Neural progenitor cell (in vitro differentiated cells): ENCODE measurements around the gene RELB. TPM values are rescaled to one million over a fixed set of nuclear protein-coding genes. Genes with fewer than 3 reads are reported as not detected.

ENCODE experiments used
- DNase-seq: peaks from one replicate; pipeline ENCODE4 v3.0.0-alpha.2; 2016; ENCODE audit warnings: low spot score
- H2AFZ ChIP-seq: fragments of 200-600 bp; sonication (generic); replicated peaks from 2 replicates; pipeline ENCODE4 v1.6.1; 2016; ENCODE audit warnings: antibody characterized with exemption
- H3F3A ChIP-seq: fragments of 200-600 bp; sonication (generic); 2 replicates; pipeline ENCODE4 v1.6.1; 2016; ENCODE audit warnings: antibody characterized with exemption, low read depth
- H3K27ac ChIP-seq: fragments of 200-600 bp; sonication (generic); 2 replicates; pipeline ENCODE4 v1.5.1; 2016; ENCODE audit warnings: mild to moderate bottlenecking
- H3K27me3 ChIP-seq: fragments of 200-600 bp; sonication (generic); 2 replicates; pipeline ENCODE4 v1.6.1; 2016; ENCODE audit warnings: mild to moderate bottlenecking, moderate library complexity
- H3K36me3 ChIP-seq: fragments of 200-600 bp; sonication (generic); 2 replicates; pipeline ENCODE4 v1.5.1; 2016
- H3K4me1 ChIP-seq: fragments of 200-600 bp; sonication (generic); 2 replicates; pipeline ENCODE4 v1.6.1; 2016; ENCODE audit warnings: mixed run types
- H3K4me2 ChIP-seq: fragments of 200-600 bp; sonication (generic); 2 replicates; pipeline ENCODE4 v1.6.1; 2016
- H3K4me3 ChIP-seq: fragments of 200-600 bp; sonication (generic); 2 replicates; pipeline ENCODE4 v1.5.1; 2016
- H3K79me2 ChIP-seq: fragments of 200-600 bp; sonication (generic); 2 replicates; pipeline ENCODE4 v1.6.1; 2016; ENCODE audit warnings: low read depth
- H3K9ac ChIP-seq: fragments of 200-600 bp; sonication (generic); 2 replicates; pipeline ENCODE4 v1.6.1; 2016
- H3K9me3 ChIP-seq: fragments of 200-600 bp; sonication (generic); 2 replicates; pipeline ENCODE4 v1.5.1; 2016; ENCODE audit warnings: low read depth
- H4K20me1 ChIP-seq: fragments of 200-600 bp; sonication (generic); 2 replicates; pipeline ENCODE4 v1.6.1; 2016; ENCODE audit warnings: low read depth
- H3K27ac Mint-ChIP-seq: 3 replicates; pipeline ENCODE4 v1.8.0; 2021; ENCODE audit warnings: mixed read lengths
- H3K27me3 Mint-ChIP-seq: 2 replicates; pipeline ENCODE4 v1.8.0; 2022; ENCODE audit warnings: low read depth, mild to moderate bottlenecking, inconsistent platforms, moderate library complexity, mixed read lengths; ENCODE audit not compliant: insufficient read depth
- H3K36me3 Mint-ChIP-seq: 3 replicates; pipeline ENCODE4 v1.8.0; 2021; ENCODE audit warnings: mixed read lengths
- H3K4me1 Mint-ChIP-seq: 3 replicates; pipeline ENCODE4 v1.8.0; 2021; ENCODE audit warnings: mixed read lengths
- H3K4me3 Mint-ChIP-seq: 3 replicates; pipeline ENCODE4 v1.8.0; 2021; ENCODE audit warnings: mild to moderate bottlenecking, moderate library complexity, mixed read lengths
- H3K9me3 Mint-ChIP-seq: 3 replicates; pipeline ENCODE4 v1.8.0; 2020; ENCODE audit warnings: mixed read lengths
- EZH2 ChIP-seq: fragments of 200-600 bp; sonication (generic); IDR thresholded peaks from 2 replicates; pipeline ENCODE4 v1.6.1; 2017; ENCODE audit warnings: antibody characterized with exemption, mild to moderate bottlenecking, moderate library complexity
- EZH2phosphoT487 ChIP-seq: fragments of 200-600 bp; sonication (generic); IDR thresholded peaks from 2 replicates; pipeline ENCODE4 v1.6.1; 2017; ENCODE audit warnings: antibody characterized with exemption
- total RNA-seq: library from RNA; depleted of rRNA; stranded (reverse); fragments of >200 nt; gene quantifications from 2 replicates; pipeline ENCODE4 v1.2.3, GENCODE V29; 2015; ENCODE audit warnings: low replicate concordance
- TF ChIP-seq, protein P1 (sequence below): fragments of 200-600 bp; sonication (generic); IDR thresholded peaks from 2 replicates; pipeline ENCODE4 v1.5.1; 2017; ENCODE audit warnings: antibody characterized with exemption, mild to moderate bottlenecking

The RELB gene
- total RNA-seq, 1 donor from 2014 or later, result 0.43 TPM

DNA sequence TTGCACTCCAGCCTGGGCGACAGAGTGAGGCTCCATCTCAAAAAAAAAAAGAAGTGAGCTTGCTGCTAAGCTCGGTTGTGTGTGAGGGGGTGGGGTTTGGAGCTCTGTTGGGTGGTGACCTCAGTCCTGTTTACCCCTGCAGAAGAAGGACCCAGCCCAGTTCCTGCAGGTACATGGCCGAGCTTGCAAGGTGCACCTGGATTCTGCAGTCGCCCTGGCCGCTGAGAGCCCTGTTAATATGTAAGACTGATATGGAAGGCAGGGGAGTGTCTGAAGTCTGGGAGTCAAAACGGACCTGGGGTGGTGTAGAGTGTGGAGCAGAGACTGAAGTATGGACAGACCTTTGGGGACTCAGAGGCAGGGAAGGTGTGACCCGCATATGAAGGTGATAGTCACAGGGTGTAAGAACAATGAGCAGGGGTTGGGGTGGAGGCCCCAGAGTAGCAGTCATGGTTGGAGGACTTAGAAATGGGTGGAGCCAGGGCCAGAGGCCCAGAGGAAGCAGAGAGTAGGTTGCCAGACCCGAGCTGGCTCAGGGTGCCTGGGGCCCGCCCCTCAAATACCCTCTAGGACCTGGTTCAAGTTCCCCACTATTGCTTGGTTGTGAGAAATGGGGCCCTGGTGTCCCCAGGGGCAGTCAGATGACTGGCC lies 50.8 kb downstream of the RELB start:
- Histone ChIP-seq H3K9me3 (no peaks in the 10 kb centered on the region), H2AFZ (no peak overlapping the region), H3F3A (no peaks in the 10 kb centered on the region), H3K4me2 (no peak overlapping the region), H3K27me3 (no peaks in the 10 kb centered on the region), H3K79me2 (peaks cover 49% of the 10 kb centered on the region), H3K9ac (no peak overlapping the region), H3K4me3 (no peak overlapping the region), H4K20me1 (peaks cover 55% of the 10 kb centered on the region), H3K36me3 (no peaks in the 10 kb centered on the region), H3K27ac (no peak overlapping the region), H3K4me1 (no peaks in the 10 kb centered on the region)
- Mint-ChIP-seq H3K9me3 (no peaks in the 10 kb centered on the region), H3K27me3 (peaks cover 2% of the 10 kb centered on the region), H3K4me3 (no peak overlapping the region), H3K36me3 (peaks cover 15% of the 10 kb centered on the region), H3K4me1 (no peaks in the 10 kb centered on the region), H3K27ac (no peak overlapping the region)
- no peak for DNase-seq
- TF ChIP-seq, protein P1, sequence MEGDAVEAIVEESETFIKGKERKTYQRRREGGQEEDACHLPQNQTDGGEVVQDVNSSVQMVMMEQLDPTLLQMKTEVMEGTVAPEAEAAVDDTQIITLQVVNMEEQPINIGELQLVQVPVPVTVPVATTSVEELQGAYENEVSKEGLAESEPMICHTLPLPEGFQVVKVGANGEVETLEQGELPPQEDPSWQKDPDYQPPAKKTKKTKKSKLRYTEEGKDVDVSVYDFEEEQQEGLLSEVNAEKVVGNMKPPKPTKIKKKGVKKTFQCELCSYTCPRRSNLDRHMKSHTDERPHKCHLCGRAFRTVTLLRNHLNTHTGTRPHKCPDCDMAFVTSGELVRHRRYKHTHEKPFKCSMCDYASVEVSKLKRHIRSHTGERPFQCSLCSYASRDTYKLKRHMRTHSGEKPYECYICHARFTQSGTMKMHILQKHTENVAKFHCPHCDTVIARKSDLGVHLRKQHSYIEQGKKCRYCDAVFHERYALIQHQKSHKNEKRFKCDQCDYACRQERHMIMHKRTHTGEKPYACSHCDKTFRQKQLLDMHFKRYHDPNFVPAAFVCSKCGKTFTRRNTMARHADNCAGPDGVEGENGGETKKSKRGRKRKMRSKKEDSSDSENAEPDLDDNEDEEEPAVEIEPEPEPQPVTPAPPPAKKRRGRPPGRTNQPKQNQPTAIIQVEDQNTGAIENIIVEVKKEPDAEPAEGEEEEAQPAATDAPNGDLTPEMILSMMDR, result no peak
- TF ChIP-seq EZH2phosphoT487, result no peak
- no peak for TF ChIP-seq EZH2

DNA sequence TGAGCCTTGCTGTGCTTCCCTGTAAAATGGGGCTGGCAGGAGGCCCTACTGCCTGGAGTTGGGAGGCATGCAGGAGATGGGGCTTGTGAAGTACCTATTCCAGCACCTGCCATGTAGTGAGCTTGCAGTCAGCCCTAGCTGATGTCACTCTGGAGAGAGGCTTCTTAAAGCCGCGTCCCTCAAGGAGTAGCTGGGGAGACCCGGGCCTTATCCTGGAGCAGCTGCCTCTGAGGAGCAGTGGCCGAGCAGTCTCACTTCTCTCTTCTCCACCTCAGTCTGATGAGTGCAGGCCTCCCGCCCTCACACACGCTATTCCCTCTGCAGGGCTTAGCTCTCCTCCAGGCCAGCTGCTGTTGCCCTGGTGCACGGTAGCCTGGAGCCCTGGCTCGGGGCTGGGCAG lies 55.6 kb downstream of the RELB start:
- Histone ChIP-seq H3K9me3 (no peaks in the 10 kb centered on the region), H3K4me1 (no peaks in the 10 kb centered on the region), H3K27me3 (no peaks in the 10 kb centered on the region), H3K4me3 (no peak overlapping the region), H3K27ac (no peak overlapping the region), H3F3A (peaks cover 5% of the 10 kb centered on the region), H3K4me2 (no peak overlapping the region), H3K36me3 (peaks cover 5% of the 10 kb centered on the region), H3K9ac (no peak overlapping the region), H3K79me2 (peaks cover 3% of the 10 kb centered on the region), H2AFZ (no peak overlapping the region), H4K20me1 (peaks cover 25% of the 10 kb centered on the region)
- H3K9me3 Mint-ChIP-seq, result no peaks in the 10 kb centered on the region
- peaks cover 29% of the 10 kb centered on the region for H3K36me3 Mint-ChIP-seq
- TF ChIP-seq EZH2phosphoT487, result no peak
- TF ChIP-seq, protein P1, result no peak
- no peak for TF ChIP-seq EZH2
- no peak for DNase-seq
- H3K27me3 Mint-ChIP-seq, result peaks cover 6% of the 10 kb centered on the region
- no peak overlapping the region for H3K4me3 Mint-ChIP-seq
- no peaks in the 10 kb centered on the region for H3K4me1 Mint-ChIP-seq
- H3K27ac Mint-ChIP-seq, result no peak overlapping the region

DNA sequence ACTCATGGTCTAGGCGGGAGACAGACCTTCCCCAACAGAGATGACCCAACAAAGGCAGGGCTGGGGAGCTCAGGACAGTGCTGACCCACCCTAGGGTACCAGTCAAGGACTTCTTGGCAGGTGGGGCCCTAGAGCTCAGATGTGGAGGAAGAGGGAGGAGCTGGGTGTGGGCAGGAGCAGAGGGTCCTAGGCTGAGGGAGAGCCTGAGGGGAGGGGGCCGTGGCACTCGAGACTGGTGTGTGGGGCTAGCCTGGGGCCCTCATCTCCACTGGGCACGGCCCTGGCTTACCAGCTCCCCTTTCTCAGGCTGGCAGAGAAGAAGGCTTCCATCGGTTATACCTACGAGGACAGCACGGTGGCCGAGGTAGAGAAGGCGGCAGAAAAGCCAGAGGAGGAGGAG lies 56.2 kb downstream of the RELB start:
- Histone ChIP-seq H2AFZ (no peak overlapping the region), H3K4me2 (no peak overlapping the region), H3K4me3 (no peak overlapping the region), H3K79me2 (no peaks in the 10 kb centered on the region), H3K9me3 (no peaks in the 10 kb centered on the region), H4K20me1 (peaks cover 19% of the 10 kb centered on the region), H3K27ac (no peak overlapping the region), H3K36me3 (peaks cover 5% of the 10 kb centered on the region), H3K27me3 (no peaks in the 10 kb centered on the region), H3K9ac (no peak overlapping the region), H3F3A (peaks cover 5% of the 10 kb centered on the region), H3K4me1 (no peaks in the 10 kb centered on the region)
- H3K4me1 Mint-ChIP-seq, result no peaks in the 10 kb centered on the region
- H3K9me3 Mint-ChIP-seq, result no peaks in the 10 kb centered on the region
- peaks cover 6% of the 10 kb centered on the region for H3K27me3 Mint-ChIP-seq
- H3K4me3 Mint-ChIP-seq, result no peak overlapping the region
- no peak overlapping the region for H3K27ac Mint-ChIP-seq
- TF ChIP-seq, protein P1, result no peak
- TF ChIP-seq EZH2phosphoT487 (no peak), EZH2 (no peak)
- no peak for DNase-seq
- peaks cover 28% of the 10 kb centered on the region for H3K36me3 Mint-ChIP-seq
